NB4 (cell line): ENCODE results near the gene SND1.

Experiments
- DNase-seq: peaks from one replicate; pipeline ENCODE4 v3.0.0; 2010; ENCODE audit warnings: low read depth
- H3K4me3 ChIP-seq: one replicate; pipeline ENCODE4 v1.5.1; 2011; ENCODE audit warnings: mild to moderate bottlenecking, low read depth, low read length, moderate library complexity
- CTCF ChIP-seq: IDR thresholded peaks from one replicate; pipeline ENCODE4 v1.5.1; 2012; ENCODE audit warnings: low read depth, low read length
- MYC ChIP-seq: IDR thresholded peaks from 2 replicates; pipeline ENCODE4 v1.6.1; 2011; ENCODE audit warnings: low read depth, low read length
- POLR2A ChIP-seq: IDR thresholded peaks from 2 replicates; pipeline ENCODE4 v1.6.1; 2011; ENCODE audit warnings: mild to moderate bottlenecking; ENCODE audit not compliant: insufficient read length; ENCODE audit errors: extremely low read depth
- TF ChIP-seq, protein P1 (sequence below): IDR thresholded peaks from 2 replicates; pipeline ENCODE4 v1.6.1; 2011; ENCODE audit warnings: low read depth, low read length

Gene SND1

GRCh38 chr7:127980901-127981300, 328.9 kb downstream of the SND1 start:
- H3K4me3 ChIP-seq: no peak overlapping the region
- TF ChIP-seq MYC (no peak), CTCF (no peak), POLR2A (no peak)
- TF ChIP-seq, protein P1, sequence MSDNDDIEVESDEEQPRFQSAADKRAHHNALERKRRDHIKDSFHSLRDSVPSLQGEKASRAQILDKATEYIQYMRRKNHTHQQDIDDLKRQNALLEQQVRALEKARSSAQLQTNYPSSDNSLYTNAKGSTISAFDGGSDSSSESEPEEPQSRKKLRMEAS: no peak
- DNase-seq: no peak

DNA sequence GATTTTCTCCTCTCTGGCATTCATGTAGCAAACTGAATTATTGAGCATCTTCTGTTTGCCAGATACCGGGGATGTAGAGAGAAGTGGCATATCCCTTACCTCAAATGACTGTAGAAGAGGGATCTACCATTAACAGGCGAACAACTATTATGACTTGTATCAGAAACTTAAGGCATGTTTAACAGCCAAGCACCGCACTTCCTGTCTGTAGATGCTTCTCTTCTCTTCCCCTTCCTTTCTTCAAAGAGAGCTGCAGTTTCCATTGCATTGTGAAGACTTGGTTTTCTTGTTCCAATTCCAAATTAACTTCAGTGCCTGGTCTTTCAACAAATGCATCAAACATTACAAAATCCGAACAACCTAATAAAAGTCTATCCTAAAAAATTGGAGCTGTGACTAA, 330.0 kb downstream of the SND1 start:
- no peak for DNase-seq
- TF ChIP-seq, protein P1: no peak
- TF ChIP-seq CTCF (no peak), MYC (no peak)
- H3K4me3 ChIP-seq: no peak overlapping the region

- no peak for DNase-seq
- no peak overlapping the region for H3K4me3 ChIP-seq
- TF ChIP-seq CTCF: no peak
- no peak for TF ChIP-seq MYC
- no peak for TF ChIP-seq POLR2A
- TF ChIP-seq, protein P1: no peak
Observed at GRCh38 chr7:127983804-127984332, 331.9 kb downstream of the SND1 start.

DNA sequence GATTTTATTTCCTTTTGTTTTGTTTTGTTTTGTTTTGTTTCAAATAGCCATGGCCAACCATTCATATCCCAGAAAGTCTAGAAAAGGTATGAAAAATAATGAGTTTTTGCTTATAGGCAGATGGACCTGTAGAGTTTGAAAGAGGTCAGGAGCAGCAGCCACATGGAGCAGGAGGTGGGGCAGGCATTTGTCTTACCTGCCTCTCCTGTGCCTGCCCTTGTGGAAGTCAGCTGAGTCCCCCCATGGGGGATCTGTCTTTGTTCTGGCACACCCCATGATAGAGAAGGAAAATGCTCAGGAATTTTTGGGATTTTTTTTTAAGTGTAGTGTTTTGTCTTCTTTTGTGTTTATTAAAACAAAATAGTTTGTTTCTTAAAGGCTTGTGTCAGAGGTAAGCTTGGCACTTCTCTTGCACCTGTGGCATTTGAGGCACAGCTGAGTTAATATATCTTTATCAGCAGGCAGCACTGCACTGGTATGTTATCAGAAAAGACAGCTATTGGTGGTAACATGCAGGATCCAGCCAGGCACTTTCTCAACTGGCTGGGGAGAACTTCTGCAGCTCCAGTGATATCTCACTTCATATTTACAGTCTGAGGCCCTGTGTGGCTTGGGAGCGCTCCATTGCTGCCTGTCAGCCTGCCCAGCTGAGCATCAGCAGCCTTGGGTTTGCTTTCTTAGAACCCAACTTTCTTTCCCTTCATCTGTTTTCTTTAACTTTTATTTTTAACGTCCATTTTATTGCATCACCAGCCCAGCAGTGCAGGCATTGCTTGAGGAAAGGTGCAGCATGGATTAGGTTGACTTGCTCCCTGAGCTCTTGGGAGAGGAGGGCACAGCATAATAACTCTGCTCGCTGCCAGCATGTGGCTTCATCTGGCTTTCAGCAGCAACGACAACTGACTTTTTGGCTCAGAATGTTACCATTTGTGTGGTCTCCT, 334.9 kb downstream of the SND1 start:
- TF ChIP-seq, protein P1: no peak
- no peak for TF ChIP-seq POLR2A
- no peak for TF ChIP-seq MYC
- no peak for TF ChIP-seq CTCF
- H3K4me3 ChIP-seq: no peak overlapping the region
- no peak for DNase-seq

DNA sequence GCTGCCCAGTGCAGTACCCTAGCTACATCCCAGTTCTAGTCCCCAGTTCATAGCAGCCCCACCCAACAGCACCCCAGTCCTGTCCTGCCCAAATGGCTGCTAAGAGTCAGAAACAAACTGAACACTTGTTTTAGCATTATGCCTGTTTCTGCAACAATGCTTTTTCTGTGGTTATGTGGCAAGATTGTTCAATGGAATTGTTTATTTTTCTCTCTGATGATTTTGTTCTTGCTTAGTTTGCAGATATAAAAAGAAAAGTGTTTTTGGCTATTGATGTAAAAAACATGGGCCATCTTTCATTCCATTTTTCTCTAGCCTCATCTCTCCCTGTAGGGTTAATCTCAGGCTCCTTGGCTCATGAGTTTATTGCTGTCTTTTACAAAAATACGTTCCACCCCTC, 336.8 kb downstream of the SND1 start:
- no peak overlapping the region for H3K4me3 ChIP-seq
- TF ChIP-seq, protein P1: no peak
- TF ChIP-seq MYC (no peak), POLR2A (no peak), CTCF (no peak)
- DNase-seq: no peak
